GM12878 (cell line): Measurements from ENCODE around the gene CDCP1. TPM values are rescaled to one million over a fixed set of nuclear protein-coding genes. Genes with fewer than 3 reads are reported as not detected.

Source experiments
- ATAC-seq: fragments of 200-7000 bp; cut with Tn5 transposase; 3 replicates; pipeline ENCODE4 v1.9.1; 2020; ENCODE audit warnings: mild to moderate bottlenecking, moderate library complexity
- BruUV-seq: library from RNA; stranded (reverse); fragments of 400-500 nt; replicated peaks from 2 replicates; lab custom pipeline; 2021; lab: Mats Ljungman, UMichigan
- CTCF ChIA-PET: fragments of 300-600 bp; sonication (Branson Sonifier 250); formaldehyde crosslinking; extraction: SDS; loops from one replicate; lab custom pipeline; 2021; ENCODE audit warnings: inconsistent platforms; lab: Yijun Ruan, JAX
- POLR2A ChIA-PET: fragments of 350-600 bp; formaldehyde crosslinking; extraction: SDS; loops from one replicate; lab custom pipeline; 2021; ENCODE audit warnings: inconsistent platforms; lab: Charles Lee
- RAD21 ChIA-PET: fragments of 300-600 bp; sonication (Branson Sonifier 250); formaldehyde crosslinking; loops from one replicate; lab custom pipeline; 2023; ENCODE audit warnings: antibody characterized with exemption; ENCODE audit not compliant: unreplicated experiment; lab: Charles Lee
- SMC1A ChIA-PET: fragments of 300-600 bp; sonication (Branson Sonifier 250); formaldehyde crosslinking; loops from one replicate; lab custom pipeline; 2023; ENCODE audit not compliant: unreplicated experiment, uncharacterized antibody; lab: Charles Lee
- DNase-seq: peaks from one replicate; pipeline ENCODE4 v3.0.0-alpha.2; 2011; ENCODE audit warnings: low read depth, low spot score
- FAIRE-seq: peaks from 3 replicates; lab custom pipeline; 2011; peaks lifted over from hg19 to GRCh38; lab: Jason Lieb, UNC
- H2AFZ ChIP-seq: 2 replicates; pipeline ENCODE4 v1.6.0; 2011; ENCODE audit warnings: low read depth, low read length, control low read depth; ENCODE audit not compliant: control insufficient read depth
- H3K27ac ChIP-seq: 2 replicates; pipeline ENCODE4 v1.5.1; 2011; ENCODE audit warnings: control low read depth; ENCODE audit not compliant: control insufficient read depth, insufficient read depth
- H3K27me3 ChIP-seq, 2 experiments: replicated peaks in 1 of 2; 2 replicates each; pipeline versions ENCODE4 v1.6.0 to v1.6.1; 2011; ENCODE audit warnings: low read length in 1 of 2; ENCODE audit not compliant: control insufficient read depth in 2 of 2, insufficient read depth in 2 of 2
- H3K36me3 ChIP-seq, 2 experiments: 2 replicates each; pipeline ENCODE4 v1.5.1; 2011; ENCODE audit warnings: low read length in 1 of 2; ENCODE audit not compliant: control insufficient read depth in 2 of 2, insufficient read depth in 2 of 2
- H3K4me1 ChIP-seq: 2 replicates; pipeline ENCODE4 v1.6.1; 2011; ENCODE audit warnings: mild to moderate bottlenecking, low read length, moderate library complexity, mixed read lengths; ENCODE audit not compliant: control insufficient read depth, insufficient read depth
- H3K4me2 ChIP-seq: 2 replicates; pipeline ENCODE4 v1.6.0; 2011; ENCODE audit warnings: control low read depth; ENCODE audit not compliant: control insufficient read depth, insufficient read depth
- H3K4me3 ChIP-seq: fragments of 200-600 bp; sonication (generic); 2 replicates; pipeline ENCODE4 v1.5.1; 2016
- H3K79me2 ChIP-seq: 2 replicates; pipeline ENCODE4 v1.6.0; 2011; ENCODE audit warnings: low read length; ENCODE audit not compliant: control insufficient read depth, insufficient read depth
- H3K9ac ChIP-seq: 2 replicates; pipeline ENCODE4 v1.8.0; 2011; ENCODE audit warnings: low read length, control low read depth, mixed read lengths; ENCODE audit not compliant: control insufficient read depth, insufficient read depth
- H3K9me3 ChIP-seq: replicated peaks from 3 replicates; pipeline ENCODE4 v1.5.1; 2011; ENCODE audit warnings: mild to moderate bottlenecking, low read length; ENCODE audit not compliant: control insufficient read depth, insufficient read depth
- H4K20me1 ChIP-seq: 2 replicates; pipeline ENCODE4 v1.6.0; 2011; ENCODE audit not compliant: control insufficient read depth, insufficient read depth
- CREB1 ChIP-seq: IDR thresholded peaks from 2 replicates; pipeline ENCODE4 v1.6.1; 2012; ENCODE audit warnings: low read depth, mild to moderate bottlenecking, inconsistent platforms
- E2F4 ChIP-seq: IDR thresholded peaks from 2 replicates; pipeline ENCODE4 v1.6.1; 2012; ENCODE audit warnings: low read depth, low read length, improper control_type of control experiment
- EED ChIP-seq: sonication (generic); IDR thresholded peaks from 2 replicates; pipeline ENCODE4 v1.6.1; 2016; ENCODE audit warnings: antibody characterized with exemption, low read depth
- FOS ChIP-seq: IDR thresholded peaks from 3 replicates; pipeline ENCODE4 v1.6.1; 2011; ENCODE audit warnings: borderline replicate concordance; ENCODE audit not compliant: insufficient read length; ENCODE audit errors: extremely low read depth
- KDM1A ChIP-seq: fragments of 200-600 bp; sonication (generic); IDR thresholded peaks from 2 replicates; pipeline ENCODE4 v1.6.1; 2016; ENCODE audit warnings: borderline replicate concordance
- NRF1 ChIP-seq: conservative IDR thresholded peaks from 2 replicates; pipeline ENCODE4 v1.6.1; 2011; ENCODE audit warnings: mild to moderate bottlenecking, low read depth, low read length, improper control_type of control experiment
- SREBF1 ChIP-seq: IDR thresholded peaks from 2 replicates; pipeline ENCODE4 v1.6.1; 2012; ENCODE audit warnings: mild to moderate bottlenecking, low read length
- SUPT20H ChIP-seq: IDR thresholded peaks from 2 replicates; pipeline ENCODE4 v1.6.1; 2011; ENCODE audit warnings: low read depth, mild to moderate bottlenecking, low read length, moderate library complexity, borderline replicate concordance; ENCODE audit not compliant: control insufficient read depth
- ZBTB40 ChIP-seq: fragments of 450-650 bp; IDR thresholded peaks from 2 replicates; pipeline ENCODE4 v1.6.1; 2016; ENCODE audit warnings: mild to moderate bottlenecking, moderate library complexity, borderline replicate concordance
- ZNF622 ChIP-seq: fragments of 450-650 bp; IDR thresholded peaks from 2 replicates; pipeline ENCODE4 v1.6.1; 2017; ENCODE audit warnings: mild to moderate bottlenecking, inconsistent platforms
- WGBS: methylation state at CpG from one replicate; pipeline ENCODE4 v1.1.6; 2016; ENCODE audit warnings: low lambda C conversion rate; ENCODE audit not compliant: insufficient replicate concordance, insufficient coverage; ENCODE audit errors: missing lambda C conversion rate; 5-methylcytosine and 5-hydroxymethylcytosine counted together
- in situ Hi-C: fragments of 300-500 bp; cut with MboI; formaldehyde crosslinking; loops from 9 replicates; pipeline ENCODE4 v1.14.3; 2018; ENCODE audit warnings: mixed read lengths
- intact Hi-C: fragments of 100-400 bp; cut with micrococcal nuclease; formaldehyde crosslinking; loops from one replicate; pipeline ENCODE4 v1.14.2; 2022; ENCODE audit not compliant: unreplicated experiment
- polyA plus RNA-seq, 11 experiments: library from polyadenylated mRNA; depleted of rRNA in 4 of 11; unstranded in 6 of 11; stranded (reverse) in 5 of 11; fragments of >200 nt; fragmentation: Nextera tagmentation in 4 of 11; fragmentation: Illumina TruSeq in 1 of 11; extraction: Ambion mirVana in 4 of 11; extraction: Trizol in 1 of 11; gene quantifications; 1 replicate in 1 of 11; 2 replicates in 10 of 11; pipeline versions ENCODE4 v1.2.1 to v1.2.3, GENCODE V29; 2011 to 2016; ENCODE audit warnings: inconsistent platforms in 2 of 11, missing spikeins in 2 of 11, low read depth in 1 of 11
- total RNA-seq, 4 experiments: library from RNA; depleted of rRNA in 3 of 4; stranded (reverse); fragments of >200 nt in 3 of 4; fragmentation: Illumina TruSeq in 1 of 4; extraction: Trizol in 1 of 4; gene quantifications; 2 replicates each; pipeline versions ENCODE4 v1.2.1 to v1.2.3, GENCODE V29; 2013 to 2021

CDCP1 gene
- total and polyA plus RNA-seq, 10 of the 15 experiments (the other 5 are each of a cell fraction or from before 2014, with no cell fraction given): 0.35 to 2.2 (median 0.86) TPM

- Histone ChIP-seq H3K27me3 (no peaks in the 10 kb centered on the region; a peak in 1 of 4 replicates), H3K4me2 (no peak overlapping the region), H3K27ac (no peak overlapping the region), H3K9me3 (no peaks in the 10 kb centered on the region), H3K4me1 (no peaks in the 10 kb centered on the region), H3K4me3 (no peak overlapping the region), H3K9ac (no peak overlapping the region), H4K20me1 (no peaks in the 10 kb centered on the region), H3K79me2 (no peaks in the 10 kb centered on the region), H2AFZ (no peak overlapping the region), H3K36me3 (no peaks in the 10 kb centered on the region)
- no peak for DNase-seq
- TF ChIP-seq SREBF1: no peak
- no peak for TF ChIP-seq KDM1A
- TF ChIP-seq ZNF622: no peak
- TF ChIP-seq EED: no peak
- no peak for TF ChIP-seq CREB1
- no peak for TF ChIP-seq NRF1
- no peak for TF ChIP-seq ZBTB40
- no peak for TF ChIP-seq FOS
- no peak for TF ChIP-seq E2F4
- no peak for TF ChIP-seq SUPT20H
- ChIA-PET RAD21 (interaction anchor here (0.7 to 1.4 kb wide), 2 partner anchors 17 to 22 kb away, joined by 3 read pairs; no protein-coding TSS in a partner anchor), POLR2A (interaction anchor here (0.6 kb wide), 2 partner anchors 9 to 308 kb away, joined by 3 to 4 read pairs; no protein-coding TSS in a partner anchor), CTCF (interaction anchor here (0.9 to 6.5 kb wide), 2 partner anchors 25 to 59 kb away, joined by 3 to 25 read pairs; no protein-coding TSS in a partner anchor), SMC1A (interaction anchor here (0.6 to 1.6 kb wide), 4 partner anchors 17 to 76 kb away, joined by 3 to 5 read pairs (median 3); no protein-coding TSS in a partner anchor)
- in situ Hi-C loops: no loop called here
- FAIRE-seq: no peak
- BruUV-seq: no TSS peak
- ATAC-seq: peak; percentile 36; the same call in 1 of the 3 replicates
- 40% methylated on average over 3 of the region's 3 CpGs for WGBS
- intact Hi-C loops: no loop called here
Observed at GRCh38 chr3:45100981-45101407, 45.2 kb downstream of the CDCP1 start.
